ENCODE results near the gene KLHL22.

KLHL22 gene

GRCh38 chr22:20401376-20402014, 94.1 kb downstream of the KLHL22 start:
- Histone ChIP-seq H3K9me3 (replicated peaks in 1 of 11) (no peaks in the 10 kb centered on the region), H3K4me2 (peak overlapping the region in 7 of 11 experiments; percentile 16 to 71 (median 66); a peak in 12 of 22 replicates), H3K4me3 (no peak overlapping the region), H3K4me1 (peaks cover 5 to 42% (median 36%) of the 10 kb centered on the region in 10 experiments), H3K36me3 (peaks cover 28 to 76% (median 62%) of the 10 kb centered on the region in 11 experiments), H3K9ac (0 out of 22 replicates have a peak overlapping the region, but pooled peaks of 1 of the 11 experiments have one; percentile 2), H3K27ac (no peak overlapping the region), H4K20me1 (peaks cover 0 to 68% (median 53%) of the 10 kb centered on the region in 11 experiments; a peak in 16 of 22 replicates), H3K27me3 (no peaks in the 10 kb centered on the region)
- no peak for TF ChIP-seq Cebpa-rat (IDR thresholded peaks at IDR 0.05)

DNA sequence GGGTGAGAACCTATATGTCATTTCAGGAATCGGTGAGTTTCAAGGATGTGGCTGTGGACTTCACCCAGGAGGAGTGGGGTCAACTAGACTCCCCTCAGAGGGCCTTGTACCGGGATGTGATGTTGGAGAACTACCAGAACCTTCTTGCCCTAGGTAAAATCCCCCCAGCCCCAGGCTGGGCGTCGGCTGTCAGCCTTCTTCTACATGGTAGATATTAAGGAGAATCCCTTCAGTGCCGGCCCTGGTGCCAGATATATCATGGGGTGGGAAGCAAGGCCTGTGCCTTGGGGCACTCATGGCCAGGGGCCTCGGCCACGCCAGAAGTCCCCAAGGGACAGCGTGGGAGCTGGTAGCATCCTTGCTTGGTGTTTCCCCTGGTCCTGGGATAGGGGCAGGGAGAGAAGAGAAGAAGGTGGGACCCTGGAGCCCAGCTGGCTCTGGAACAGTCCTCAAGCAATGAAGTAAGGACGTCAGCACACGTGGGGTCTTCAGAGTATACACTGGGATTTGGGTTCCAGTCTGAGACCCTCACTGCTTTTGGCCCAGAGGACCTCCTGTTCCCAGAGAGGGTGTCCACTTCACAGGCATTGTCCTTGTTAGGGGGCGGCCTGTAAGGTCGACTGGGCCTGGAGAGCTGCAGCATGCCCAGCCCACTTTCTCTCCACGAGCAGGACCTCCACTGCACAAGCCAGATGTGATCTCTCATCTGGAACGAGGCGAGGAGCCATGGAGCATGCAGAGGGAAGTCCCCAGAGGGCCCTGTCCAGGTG, 94.8 kb downstream of the KLHL22 start:
- Histone ChIP-seq H4K20me1 (peaks cover 0 to 68% (median 46%) of the 10 kb centered on the region in 11 experiments; a peak in 16 of 22 replicates), H3K4me2 (peak overlapping the region in 7 of 11 experiments; percentile 16 to 71 (median 66); a peak in 13 of 22 replicates), H3K4me1 (peaks cover 12 to 42% (median 36%) of the 10 kb centered on the region in 10 experiments), H3K27ac (no peak overlapping the region), H3K27me3 (no peaks in the 10 kb centered on the region), H3K9me3 (replicated peaks in 1 of 11) (no peaks in the 10 kb centered on the region), H3K4me3 (no peak overlapping the region), H3K36me3 (peaks cover 21 to 69% (median 55%) of the 10 kb centered on the region in 11 experiments), H3K9ac (peak overlapping the region in 2 of 11 experiments; percentile 2 to 3; a peak in 1 of 22 replicates)
- no peak for TF ChIP-seq Cebpa-rat (IDR thresholded peaks at IDR 0.05)

GRCh38 chr22:20399866-20400605, 95.6 kb downstream of the KLHL22 start:
- Histone ChIP-seq H3K36me3 (peaks cover 13 to 61% (median 47%) of the 10 kb centered on the region in 11 experiments), H3K9ac (no peak overlapping the region), H3K27ac (no peak overlapping the region), H3K4me3 (no peak overlapping the region), H3K4me2 (peak overlapping the region in 6 of 11 experiments; percentile 16 to 71 (median 60); a peak in 8 of 22 replicates), H3K9me3 (replicated peaks in 1 of 11) (no peaks in the 10 kb centered on the region), H3K27me3 (no peaks in the 10 kb centered on the region), H3K4me1 (peaks cover 20 to 45% (median 38%) of the 10 kb centered on the region in 10 experiments), H4K20me1 (peaks cover 0 to 64% (median 39%) of the 10 kb centered on the region in 11 experiments; a peak in 13 of 22 replicates)
- TF ChIP-seq Cebpa-rat (IDR thresholded peaks at IDR 0.05) = no peak

DNA sequence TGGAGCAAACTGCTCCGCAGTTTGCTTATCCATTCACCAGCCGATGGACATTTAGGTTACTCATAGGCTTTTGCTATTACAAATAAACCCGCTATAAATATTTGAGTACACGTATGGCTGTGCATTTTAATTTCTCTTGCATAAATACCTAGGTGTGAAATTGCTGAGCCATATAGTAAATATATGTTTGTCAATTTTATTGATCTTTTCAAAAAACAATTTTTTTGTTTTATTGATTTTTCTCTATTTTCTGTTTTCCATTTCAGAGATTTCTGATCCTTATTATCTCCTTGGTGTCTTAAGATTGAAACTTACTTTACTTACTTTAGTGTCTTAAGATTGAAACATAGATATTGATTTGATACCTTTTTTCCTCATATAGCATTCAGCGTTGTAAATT, 97.2 kb downstream of the KLHL22 start:
- Histone ChIP-seq H3K9me3 (replicated peaks in 1 of 11) (no peaks in the 10 kb centered on the region), H3K4me1 (peaks cover 28 to 55% (median 46%) of the 10 kb centered on the region in 10 experiments), H3K9ac (no peak overlapping the region), H3K27ac (no peak overlapping the region), H3K36me3 (peaks cover 5 to 45% (median 31%) of the 10 kb centered on the region in 11 experiments; a peak in 21 of 22 replicates), H4K20me1 (peaks cover 0 to 63% (median 32%) of the 10 kb centered on the region in 11 experiments; a peak in 13 of 22 replicates), H3K4me2 (no peak overlapping the region), H3K4me3 (no peak overlapping the region), H3K27me3 (no peaks in the 10 kb centered on the region)
- TF ChIP-seq Cebpa-rat (IDR thresholded peaks at IDR 0.05) = no peak

DNA sequence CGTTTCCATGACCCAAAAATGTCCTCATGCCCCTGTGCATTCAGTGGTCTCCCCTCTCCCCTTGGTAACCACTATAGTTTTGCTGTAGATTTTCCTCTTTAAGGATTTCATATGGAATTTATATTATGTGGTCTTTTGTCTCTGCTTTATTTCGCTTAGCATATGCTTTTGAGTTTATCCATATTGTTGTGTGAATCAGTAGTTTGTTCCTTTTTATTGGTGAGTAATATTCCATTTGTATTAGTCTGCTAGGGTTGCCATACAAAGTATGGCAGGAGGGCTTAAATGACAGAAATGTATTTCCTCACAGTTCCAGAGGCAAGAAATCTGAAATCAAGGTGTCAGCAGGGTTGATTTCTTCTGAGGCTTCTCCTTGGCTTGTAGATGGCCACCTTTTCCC, 98.1 kb downstream of the KLHL22 start:
- H3K27me3 ChIP-seq = no peaks in the 10 kb centered on the region
- H3K9ac ChIP-seq = no peak overlapping the region
- H3K4me3 ChIP-seq = no peak overlapping the region
- peak overlapping the region in 8 of 11 experiments; percentile 88 to 98 (median 92); a peak in 14 of 22 replicates for H3K4me2 ChIP-seq
- TF ChIP-seq Cebpa-rat (IDR thresholded peaks at IDR 0.05) = no peak
- peaks cover 0 to 63% (median 32%) of the 10 kb centered on the region in 11 experiments; a peak in 13 of 22 replicates for H4K20me1 ChIP-seq
- no peaks in the 10 kb centered on the region for H3K9me3 ChIP-seq (replicated peaks in 1 of 11)
- H3K27ac ChIP-seq = peak overlapping the region in 1 of 11 experiments; percentile 32; a peak in 1 of 22 replicates
- peaks cover 32 to 64% (median 53%) of the 10 kb centered on the region in 10 experiments for H3K4me1 ChIP-seq
- H3K36me3 ChIP-seq = peaks cover 0 to 36% (median 23%) of the 10 kb centered on the region in 11 experiments; a peak in 19 of 22 replicates

DNA sequence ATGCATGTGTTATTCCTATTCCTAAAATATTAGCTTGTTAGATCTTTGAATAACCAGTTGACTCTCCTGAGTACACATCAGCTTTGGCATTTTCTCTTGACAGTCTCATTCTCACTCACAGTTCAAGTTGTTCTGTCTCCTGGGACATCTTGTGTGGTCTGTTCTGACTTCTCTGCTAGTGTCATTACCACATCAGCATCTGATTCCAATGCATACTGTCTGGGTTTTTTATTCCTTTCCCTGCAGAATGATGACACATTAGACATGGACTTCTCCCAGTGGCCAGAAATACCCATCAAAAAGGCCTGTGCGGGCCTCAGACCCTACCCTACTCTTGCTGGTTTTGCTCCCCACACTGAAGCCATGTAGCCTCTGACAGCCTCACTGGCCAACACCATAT, 99.0 kb downstream of the KLHL22 start:
- H3K27me3 ChIP-seq = no peaks in the 10 kb centered on the region
- H3K27ac ChIP-seq = peak overlapping the region in 2 of 11 experiments; percentile 4 to 32; a peak in 2 of 22 replicates
- peaks cover 0 to 60% (median 32%) of the 10 kb centered on the region in 11 experiments; a peak in 13 of 22 replicates for H4K20me1 ChIP-seq
- peak overlapping the region in 3 of 11 experiments; percentile 5 to 22 (median 9); a peak in 1 of 22 replicates for H3K9ac ChIP-seq
- H3K36me3 ChIP-seq = peaks cover 0 to 27% (median 15%) of the 10 kb centered on the region in 11 experiments; a peak in 15 of 22 replicates
- H3K4me1 ChIP-seq = peaks cover 32 to 64% (median 53%) of the 10 kb centered on the region in 10 experiments
- H3K4me2 ChIP-seq = peak overlapping the region; percentile 88 to 98 (median 91); a peak in 21 of 22 replicates
- H3K9me3 ChIP-seq (replicated peaks in 1 of 11) = no peaks in the 10 kb centered on the region
- TF ChIP-seq Cebpa-rat (IDR thresholded peaks at IDR 0.05) = no peak
- peak overlapping the region in 4 of 10 experiments; percentile 26 to 87 (median 82); a peak in 4 of 20 replicates for H3K4me3 ChIP-seq

DNA sequence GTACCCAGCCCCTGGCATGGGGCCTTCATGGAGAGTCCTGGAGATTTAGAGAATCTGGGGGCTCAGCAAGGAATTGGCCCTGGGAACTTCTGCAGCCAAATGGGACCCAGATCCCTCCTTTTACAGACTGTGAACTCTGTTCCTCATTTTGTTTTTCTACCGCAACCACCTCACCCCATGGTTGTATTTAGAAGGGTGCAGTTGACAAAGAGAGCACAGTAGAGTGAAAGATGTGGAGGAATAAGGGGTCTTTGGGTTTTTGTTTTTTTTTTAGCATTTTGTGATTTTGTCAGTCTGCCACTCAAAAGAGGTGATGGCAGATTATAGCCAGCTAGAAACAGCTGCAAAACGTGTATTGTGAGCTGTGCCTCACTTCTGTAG, 99.7 kb downstream of the KLHL22 start:
- Histone ChIP-seq H3K4me2 (peak overlapping the region; percentile 88 to 98 (median 91)), H3K4me1 (peaks cover 32 to 58% (median 48%) of the 10 kb centered on the region in 10 experiments), H3K4me3 (peak overlapping the region in 8 of 10 experiments; percentile 73 to 90 (median 81); a peak in 11 of 20 replicates), H4K20me1 (peaks cover 0 to 53% (median 31%) of the 10 kb centered on the region in 11 experiments; a peak in 13 of 22 replicates), H3K9me3 (replicated peaks in 1 of 11) (no peaks in the 10 kb centered on the region), H3K27ac (peak overlapping the region in 1 of 11 experiments; percentile 13; a peak in 1 of 22 replicates), H3K9ac (peak overlapping the region in 10 of 11 experiments; percentile 1 to 93 (median 86); a peak in 7 of 22 replicates), H3K27me3 (no peaks in the 10 kb centered on the region), H3K36me3 (peaks cover 0 to 20% (median 9%) of the 10 kb centered on the region in 11 experiments; a peak in 13 of 22 replicates)
- TF ChIP-seq Cebpa-rat (IDR thresholded peaks at IDR 0.05) = no peak

All from BLaER1 treated with 17β-estradiol and CSF1 and Interleukin-3, amounts not matched to agents 10 nM and 100 nM (cell line).